ENCODE measurements around the gene DDX28.

DNA sequence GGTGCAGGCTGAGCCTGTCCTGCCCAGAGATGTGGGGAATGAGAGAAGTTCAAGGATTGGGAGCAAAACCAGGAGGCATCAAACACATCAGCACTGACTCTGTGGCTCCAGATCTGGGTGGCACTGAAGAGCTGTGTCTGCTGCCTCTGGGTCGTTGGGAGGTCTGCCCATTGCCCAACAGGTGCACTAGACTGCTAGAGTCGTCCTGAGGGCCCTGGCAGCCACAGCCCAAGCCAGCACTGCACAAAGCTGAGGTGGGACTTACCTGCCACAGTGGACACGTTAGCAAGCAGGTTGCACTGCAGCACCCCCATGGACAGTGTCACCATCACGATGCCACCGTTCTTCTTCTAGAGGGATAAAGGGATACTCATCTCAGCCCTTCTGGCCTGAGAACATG is 46.0 kb downstream of the DDX28 start:
- TF ChIP-seq, protein P1, sequence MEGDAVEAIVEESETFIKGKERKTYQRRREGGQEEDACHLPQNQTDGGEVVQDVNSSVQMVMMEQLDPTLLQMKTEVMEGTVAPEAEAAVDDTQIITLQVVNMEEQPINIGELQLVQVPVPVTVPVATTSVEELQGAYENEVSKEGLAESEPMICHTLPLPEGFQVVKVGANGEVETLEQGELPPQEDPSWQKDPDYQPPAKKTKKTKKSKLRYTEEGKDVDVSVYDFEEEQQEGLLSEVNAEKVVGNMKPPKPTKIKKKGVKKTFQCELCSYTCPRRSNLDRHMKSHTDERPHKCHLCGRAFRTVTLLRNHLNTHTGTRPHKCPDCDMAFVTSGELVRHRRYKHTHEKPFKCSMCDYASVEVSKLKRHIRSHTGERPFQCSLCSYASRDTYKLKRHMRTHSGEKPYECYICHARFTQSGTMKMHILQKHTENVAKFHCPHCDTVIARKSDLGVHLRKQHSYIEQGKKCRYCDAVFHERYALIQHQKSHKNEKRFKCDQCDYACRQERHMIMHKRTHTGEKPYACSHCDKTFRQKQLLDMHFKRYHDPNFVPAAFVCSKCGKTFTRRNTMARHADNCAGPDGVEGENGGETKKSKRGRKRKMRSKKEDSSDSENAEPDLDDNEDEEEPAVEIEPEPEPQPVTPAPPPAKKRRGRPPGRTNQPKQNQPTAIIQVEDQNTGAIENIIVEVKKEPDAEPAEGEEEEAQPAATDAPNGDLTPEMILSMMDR (IDR thresholded peaks at IDR 0.05; ENCODE audit: low read depth, low read length, missing input control): no peak
- TF ChIP-seq TAF1 (conservative IDR thresholded peaks at IDR 0.05) (no peak), RAD21 (IDR thresholded peaks at IDR 0.05) (no peak), JUND (IDR thresholded peaks at IDR 0.05) (no peak), EGR1 (IDR thresholded peaks at IDR 0.05; ENCODE audit: low read depth in 2 of 2) (no peak), HNF4A (conservative IDR thresholded peaks at IDR 0.05) (no peak), HNF4G (IDR thresholded peaks at IDR 0.05) (no peak), SP1 (IDR thresholded peaks at IDR 0.05) (no peak)
- TF ChIP-seq, protein P2, sequence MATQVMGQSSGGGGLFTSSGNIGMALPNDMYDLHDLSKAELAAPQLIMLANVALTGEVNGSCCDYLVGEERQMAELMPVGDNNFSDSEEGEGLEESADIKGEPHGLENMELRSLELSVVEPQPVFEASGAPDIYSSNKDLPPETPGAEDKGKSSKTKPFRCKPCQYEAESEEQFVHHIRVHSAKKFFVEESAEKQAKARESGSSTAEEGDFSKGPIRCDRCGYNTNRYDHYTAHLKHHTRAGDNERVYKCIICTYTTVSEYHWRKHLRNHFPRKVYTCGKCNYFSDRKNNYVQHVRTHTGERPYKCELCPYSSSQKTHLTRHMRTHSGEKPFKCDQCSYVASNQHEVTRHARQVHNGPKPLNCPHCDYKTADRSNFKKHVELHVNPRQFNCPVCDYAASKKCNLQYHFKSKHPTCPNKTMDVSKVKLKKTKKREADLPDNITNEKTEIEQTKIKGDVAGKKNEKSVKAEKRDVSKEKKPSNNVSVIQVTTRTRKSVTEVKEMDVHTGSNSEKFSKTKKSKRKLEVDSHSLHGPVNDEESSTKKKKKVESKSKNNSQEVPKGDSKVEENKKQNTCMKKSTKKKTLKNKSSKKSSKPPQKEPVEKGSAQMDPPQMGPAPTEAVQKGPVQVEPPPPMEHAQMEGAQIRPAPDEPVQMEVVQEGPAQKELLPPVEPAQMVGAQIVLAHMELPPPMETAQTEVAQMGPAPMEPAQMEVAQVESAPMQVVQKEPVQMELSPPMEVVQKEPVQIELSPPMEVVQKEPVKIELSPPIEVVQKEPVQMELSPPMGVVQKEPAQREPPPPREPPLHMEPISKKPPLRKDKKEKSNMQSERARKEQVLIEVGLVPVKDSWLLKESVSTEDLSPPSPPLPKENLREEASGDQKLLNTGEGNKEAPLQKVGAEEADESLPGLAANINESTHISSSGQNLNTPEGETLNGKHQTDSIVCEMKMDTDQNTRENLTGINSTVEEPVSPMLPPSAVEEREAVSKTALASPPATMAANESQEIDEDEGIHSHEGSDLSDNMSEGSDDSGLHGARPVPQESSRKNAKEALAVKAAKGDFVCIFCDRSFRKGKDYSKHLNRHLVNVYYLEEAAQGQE (IDR thresholded peaks at IDR 0.05): no peak
- TF ChIP-seq, protein P3, sequence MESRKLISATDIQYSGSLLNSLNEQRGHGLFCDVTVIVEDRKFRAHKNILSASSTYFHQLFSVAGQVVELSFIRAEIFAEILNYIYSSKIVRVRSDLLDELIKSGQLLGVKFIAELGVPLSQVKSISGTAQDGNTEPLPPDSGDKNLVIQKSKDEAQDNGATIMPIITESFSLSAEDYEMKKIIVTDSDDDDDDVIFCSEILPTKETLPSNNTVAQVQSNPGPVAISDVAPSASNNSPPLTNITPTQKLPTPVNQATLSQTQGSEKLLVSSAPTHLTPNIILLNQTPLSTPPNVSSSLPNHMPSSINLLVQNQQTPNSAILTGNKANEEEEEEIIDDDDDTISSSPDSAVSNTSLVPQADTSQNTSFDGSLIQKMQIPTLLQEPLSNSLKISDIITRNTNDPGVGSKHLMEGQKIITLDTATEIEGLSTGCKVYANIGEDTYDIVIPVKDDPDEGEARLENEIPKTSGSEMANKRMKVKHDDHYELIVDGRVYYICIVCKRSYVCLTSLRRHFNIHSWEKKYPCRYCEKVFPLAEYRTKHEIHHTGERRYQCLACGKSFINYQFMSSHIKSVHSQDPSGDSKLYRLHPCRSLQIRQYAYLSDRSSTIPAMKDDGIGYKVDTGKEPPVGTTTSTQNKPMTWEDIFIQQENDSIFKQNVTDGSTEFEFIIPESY (IDR thresholded peaks at IDR 0.05): no peak
- TF ChIP-seq, protein P4, sequence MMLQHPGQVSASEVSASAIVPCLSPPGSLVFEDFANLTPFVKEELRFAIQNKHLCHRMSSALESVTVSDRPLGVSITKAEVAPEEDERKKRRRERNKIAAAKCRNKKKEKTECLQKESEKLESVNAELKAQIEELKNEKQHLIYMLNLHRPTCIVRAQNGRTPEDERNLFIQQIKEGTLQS (IDR thresholded peaks at IDR 0.05): no peak
